KMS-11 (cell line): ENCODE results near the gene OSBP2.

Experiments
- H2AFZ ChIP-seq: fragments of 200-600 bp; sonication (generic); 2 replicates; pipeline ENCODE4 v1.6.1; 2016; ENCODE audit warnings: antibody characterized with exemption, mixed run types, low read depth
- H3K27ac ChIP-seq: fragments of 200-600 bp; sonication (generic); 2 replicates; pipeline ENCODE4 v1.6.1; 2016; ENCODE audit warnings: mild to moderate bottlenecking, mixed run types
- H3K27me3 ChIP-seq: fragments of 200-600 bp; sonication (generic); 2 replicates; pipeline ENCODE4 v1.6.1; 2017; ENCODE audit warnings: mild to moderate bottlenecking, low read depth, mixed run types, moderate library complexity; ENCODE audit not compliant: insufficient read depth
- H3K36me3 ChIP-seq: fragments of 200-600 bp; sonication (generic); 2 replicates; pipeline ENCODE4 v1.6.1; 2017; ENCODE audit warnings: mild to moderate bottlenecking, mixed run types; ENCODE audit not compliant: insufficient read depth
- H3K4me1 ChIP-seq: fragments of 200-600 bp; sonication (generic); 2 replicates; pipeline ENCODE4 v1.6.1; 2016; ENCODE audit warnings: mild to moderate bottlenecking, low read depth, mixed run types; ENCODE audit not compliant: poor library complexity, severe bottlenecking
- H3K4me2 ChIP-seq: fragments of 200-600 bp; sonication (generic); 2 replicates; pipeline ENCODE4 v1.7.0; 2016; ENCODE audit warnings: mild to moderate bottlenecking, mixed run types
- H3K4me3 ChIP-seq: fragments of 200-600 bp; sonication (generic); IDR thresholded peaks from 2 replicates; pipeline ENCODE4 v1.6.1; 2017; ENCODE audit warnings: low read depth, low read length, mixed read lengths; ENCODE audit not compliant: insufficient read depth
- H3K79me2 ChIP-seq: fragments of 200-600 bp; sonication (generic); 2 replicates; pipeline ENCODE4 v1.6.1; 2016; ENCODE audit warnings: low read depth, mixed run types; ENCODE audit not compliant: insufficient read depth
- H3K9ac ChIP-seq: fragments of 200-600 bp; sonication (generic); 2 replicates; pipeline ENCODE4 v1.6.1; 2016; ENCODE audit warnings: mild to moderate bottlenecking, mixed run types
- H4K20me1 ChIP-seq: fragments of 200-600 bp; sonication (generic); 2 replicates; pipeline ENCODE4 v1.6.1; 2016; ENCODE audit warnings: mild to moderate bottlenecking, mixed run types; ENCODE audit not compliant: insufficient read depth
- TF ChIP-seq, protein P1 (sequence below): fragments of 200-600 bp; sonication (generic); conservative IDR thresholded peaks from 2 replicates; pipeline ENCODE4 v1.6.1; 2017; ENCODE audit warnings: low read depth, mild to moderate bottlenecking, antibody characterized with exemption, low read length, moderate library complexity, mixed read lengths

Gene OSBP2

DNA sequence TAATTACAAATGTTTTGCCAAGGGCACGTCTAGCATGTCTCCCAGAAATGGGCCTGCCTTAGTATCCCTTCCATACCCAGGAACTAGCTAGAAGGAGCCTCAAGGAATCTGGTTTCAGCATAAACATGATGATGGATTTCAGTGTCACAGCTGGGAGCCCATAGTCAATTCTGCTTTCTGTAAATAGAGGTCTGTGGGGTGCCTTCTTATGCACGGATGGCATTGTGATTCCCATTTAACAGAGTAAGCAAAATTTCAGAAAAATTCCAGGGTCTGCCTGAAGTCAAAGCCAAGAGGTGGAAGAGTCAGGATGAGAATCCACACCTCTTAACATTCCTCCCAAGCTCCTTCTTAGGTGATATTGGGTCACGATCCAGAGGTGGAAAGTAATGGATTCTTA, 39.1 kb upstream of the OSBP2 start:
- Histone ChIP-seq H3K27ac (no peak overlapping the region), H3K79me2 (no peaks in the 10 kb centered on the region), H3K27me3 (no peaks in the 10 kb centered on the region), H3K4me1 (no peaks in the 10 kb centered on the region), H4K20me1 (no peaks in the 10 kb centered on the region), H3K36me3 (no peaks in the 10 kb centered on the region), H2AFZ (no peak overlapping the region), H3K4me3 (no peak overlapping the region), H3K4me2 (no peak overlapping the region), H3K9ac (no peak overlapping the region)
- TF ChIP-seq, protein P1, sequence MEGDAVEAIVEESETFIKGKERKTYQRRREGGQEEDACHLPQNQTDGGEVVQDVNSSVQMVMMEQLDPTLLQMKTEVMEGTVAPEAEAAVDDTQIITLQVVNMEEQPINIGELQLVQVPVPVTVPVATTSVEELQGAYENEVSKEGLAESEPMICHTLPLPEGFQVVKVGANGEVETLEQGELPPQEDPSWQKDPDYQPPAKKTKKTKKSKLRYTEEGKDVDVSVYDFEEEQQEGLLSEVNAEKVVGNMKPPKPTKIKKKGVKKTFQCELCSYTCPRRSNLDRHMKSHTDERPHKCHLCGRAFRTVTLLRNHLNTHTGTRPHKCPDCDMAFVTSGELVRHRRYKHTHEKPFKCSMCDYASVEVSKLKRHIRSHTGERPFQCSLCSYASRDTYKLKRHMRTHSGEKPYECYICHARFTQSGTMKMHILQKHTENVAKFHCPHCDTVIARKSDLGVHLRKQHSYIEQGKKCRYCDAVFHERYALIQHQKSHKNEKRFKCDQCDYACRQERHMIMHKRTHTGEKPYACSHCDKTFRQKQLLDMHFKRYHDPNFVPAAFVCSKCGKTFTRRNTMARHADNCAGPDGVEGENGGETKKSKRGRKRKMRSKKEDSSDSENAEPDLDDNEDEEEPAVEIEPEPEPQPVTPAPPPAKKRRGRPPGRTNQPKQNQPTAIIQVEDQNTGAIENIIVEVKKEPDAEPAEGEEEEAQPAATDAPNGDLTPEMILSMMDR = no peak

DNA sequence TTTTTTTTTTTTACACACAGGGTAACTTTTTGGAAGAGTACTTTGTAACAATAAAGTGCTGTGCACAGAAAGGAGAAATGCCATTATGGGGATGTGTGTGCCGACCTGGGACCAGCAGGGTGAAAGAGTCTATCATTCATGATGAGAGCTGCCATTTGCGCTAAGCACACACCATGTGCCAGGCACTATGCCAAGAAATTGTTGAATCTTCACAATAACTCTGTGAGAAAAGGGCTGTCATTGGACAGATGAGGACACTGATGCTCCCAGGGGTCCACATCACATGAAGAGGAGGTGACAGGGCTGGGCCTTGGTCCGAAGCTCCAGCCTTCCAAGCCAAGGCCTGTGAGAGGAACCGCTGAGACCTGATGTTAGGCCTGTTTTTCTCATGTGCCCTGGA, 32.6 kb upstream of the OSBP2 start:
- no peaks in the 10 kb centered on the region for H3K36me3 ChIP-seq
- H3K9ac ChIP-seq = no peak overlapping the region
- H4K20me1 ChIP-seq = no peaks in the 10 kb centered on the region
- H2AFZ ChIP-seq = no peak overlapping the region
- no peak overlapping the region for H3K4me2 ChIP-seq
- TF ChIP-seq, protein P1 = no peak
- H3K4me1 ChIP-seq = peaks cover 5% of the 10 kb centered on the region
- no peaks in the 10 kb centered on the region for H3K27me3 ChIP-seq
- no peak overlapping the region for H3K27ac ChIP-seq
- H3K4me3 ChIP-seq = no peak overlapping the region
- no peaks in the 10 kb centered on the region for H3K79me2 ChIP-seq

DNA sequence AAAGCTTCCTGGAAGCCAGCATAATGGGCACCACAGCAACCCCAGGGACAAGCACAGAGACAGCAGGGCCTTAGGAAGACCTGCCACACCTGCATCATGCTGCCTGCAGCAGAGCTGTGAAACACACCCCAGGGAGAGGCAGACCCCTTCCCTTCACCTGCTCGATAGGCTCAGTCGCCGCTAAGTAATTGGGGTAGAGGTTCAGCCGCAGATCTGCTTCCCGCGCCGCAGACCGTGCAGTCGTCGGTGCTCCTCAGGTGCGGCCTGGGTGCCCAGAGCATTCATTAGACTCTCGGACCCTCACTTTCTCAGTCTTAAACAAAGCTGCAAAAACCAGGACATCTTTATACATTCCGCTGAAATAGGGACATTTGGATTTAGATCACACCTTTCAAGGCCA, 29.9 kb upstream of the OSBP2 start:
- TF ChIP-seq, protein P1 = no peak
- no peak overlapping the region for H3K9ac ChIP-seq
- no peaks in the 10 kb centered on the region for H3K79me2 ChIP-seq

DNA sequence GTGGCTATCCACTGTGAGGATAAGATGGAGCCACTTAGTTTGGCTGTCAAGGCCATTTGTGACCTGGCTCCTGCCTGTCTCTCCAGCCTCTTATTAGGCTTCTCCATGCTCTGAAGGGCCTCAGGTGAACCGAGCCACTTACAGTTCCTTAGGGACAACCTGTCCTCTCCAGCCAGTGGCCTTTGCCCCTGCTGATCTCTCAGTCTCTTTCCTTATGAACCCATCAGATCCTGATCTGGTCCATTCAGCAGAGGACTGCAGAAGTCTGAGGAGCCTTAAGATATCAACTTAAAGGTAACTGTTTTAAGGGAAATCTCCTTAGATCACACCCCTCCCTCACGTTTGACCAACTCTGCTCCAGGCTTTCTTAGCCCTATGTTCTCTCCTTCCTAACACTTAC, 29.4 kb upstream of the OSBP2 start:
- TF ChIP-seq, protein P1 = no peak
- H4K20me1 ChIP-seq = no peaks in the 10 kb centered on the region
- no peak overlapping the region for H3K9ac ChIP-seq
- no peak overlapping the region for H3K4me2 ChIP-seq
- no peak overlapping the region for H2AFZ ChIP-seq
- peaks cover 12% of the 10 kb centered on the region for H3K4me1 ChIP-seq
- H3K36me3 ChIP-seq = no peaks in the 10 kb centered on the region
- H3K79me2 ChIP-seq = no peaks in the 10 kb centered on the region
- no peak overlapping the region for H3K4me3 ChIP-seq
- H3K27ac ChIP-seq = no peak overlapping the region
- H3K27me3 ChIP-seq = no peaks in the 10 kb centered on the region

More for the DNA sequence above, 29.9 kb upstream of the OSBP2 start:
- Histone ChIP-seq H3K4me2 (no peak overlapping the region), H3K27me3 (no peaks in the 10 kb centered on the region), H3K27ac (no peak overlapping the region), H3K36me3 (no peaks in the 10 kb centered on the region), H2AFZ (no peak overlapping the region), H4K20me1 (no peaks in the 10 kb centered on the region), H3K4me3 (no peak overlapping the region), H3K4me1 (peaks cover 8% of the 10 kb centered on the region)
